K562 (cell line): ENCODE measurements around the gene BACE2.

Experiments
- CEBPB ChIP-seq: fragments of 450-650 bp; IDR thresholded peaks from 2 replicates; pipeline ENCODE4 v1.6.1; 2016; ENCODE audit warnings: missing genetic modification characterization, missing compliant biosample characterization
- CREM ChIP-seq: IDR thresholded peaks from 2 replicates; pipeline ENCODE4 v1.6.1; 2014; ENCODE audit warnings: antibody characterized with exemption, low read depth
- JUNB ChIP-seq: fragments of 450-650 bp; formaldehyde crosslinking; conservative IDR thresholded peaks from 2 replicates; pipeline ENCODE4 v1.4.0; 2020; ENCODE audit warnings: mild to moderate bottlenecking
- MTF1 ChIP-seq: fragments of 250-450 bp; sonication (Bioruptor Pico); IDR thresholded peaks from 2 replicates; pipeline ENCODE4 v1.9.0; 2021; ENCODE audit warnings: moderate library complexity, mild to moderate bottlenecking, inconsistent platforms, borderline replicate concordance
- NFIX ChIP-seq: fragments of 250-450 bp; sonication (Bioruptor Pico); IDR thresholded peaks from 2 replicates; pipeline ENCODE4 v1.4.0; 2020; ENCODE audit warnings: low read depth, mild to moderate bottlenecking, moderate library complexity
- RFX1 ChIP-seq: fragments of 450-650 bp; IDR thresholded peaks from 2 replicates; pipeline ENCODE4 v1.6.1; 2016; ENCODE audit warnings: mild to moderate bottlenecking, moderate library complexity
- ZBTB49 ChIP-seq: sonication (generic); formaldehyde crosslinking; IDR thresholded peaks from 2 replicates; pipeline ENCODE4 v1.8.0; 2022; ENCODE audit warnings: missing genetic modification reagents, mild to moderate bottlenecking, borderline replicate concordance

DNA sequence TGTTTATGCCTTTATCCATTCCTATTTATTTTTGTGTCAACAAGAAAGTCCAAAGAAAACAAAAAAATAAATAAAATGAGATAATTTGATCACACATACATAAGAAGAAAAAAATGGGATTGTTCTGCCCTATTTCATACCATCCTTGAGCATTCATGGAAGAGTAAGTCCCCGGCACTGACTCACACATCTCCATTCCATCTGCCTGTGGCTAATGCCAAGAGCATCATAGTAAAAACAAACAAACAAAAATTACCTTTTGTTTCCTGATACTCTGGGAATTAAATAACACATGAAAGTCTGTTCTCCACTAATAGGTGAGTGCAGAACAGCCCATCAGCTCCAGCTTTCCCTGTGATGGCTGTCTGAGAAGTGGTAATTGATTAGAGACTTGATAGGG lies 48.1 kb upstream of the BACE2 start:
- no peak for TF ChIP-seq NFIX (CRISPR knock-in tag)
- TF ChIP-seq RFX1, result no peak
- TF ChIP-seq JUNB (CRISPR knock-in tag), result no peak
- TF ChIP-seq ZBTB49, result no peak
- TF ChIP-seq CEBPB, result no peak
- no peak for TF ChIP-seq MTF1 (CRISPR knock-in tag)
- no peak for TF ChIP-seq CREM
